GM23338 (cell line): ENCODE data around the gene CNNM4.

Experiments
- CREB1 ChIP-seq: fragments of 250-450 bp; sonication (Bioruptor Pico); IDR thresholded peaks from 2 replicates; pipeline ENCODE4 v1.5.0; 2020; ENCODE audit warnings: low read depth, mild to moderate bottlenecking, moderate library complexity
- ETS1 ChIP-seq: IDR thresholded peaks from 2 replicates; pipeline ENCODE4 v1.6.1; 2016; ENCODE audit warnings: antibody characterized with exemption
- EZH2 ChIP-seq: fragments of 200-600 bp; sonication (generic); IDR thresholded peaks from one replicate; pipeline ENCODE4 v1.8.0; 2017; ENCODE audit warnings: antibody characterized with exemption, mild to moderate bottlenecking, low read depth; ENCODE audit not compliant: unreplicated experiment
- EZH2phosphoT487 ChIP-seq: fragments of 200-600 bp; sonication (generic); IDR thresholded peaks from one replicate; pipeline ENCODE4 v1.8.1; 2018; ENCODE audit warnings: antibody characterized with exemption; ENCODE audit not compliant: unreplicated experiment
- JUNB ChIP-seq: IDR thresholded peaks from one replicate; pipeline ENCODE4 v1.6.1; 2016; ENCODE audit warnings: antibody characterized with exemption; ENCODE audit not compliant: unreplicated experiment
- NANOG ChIP-seq: IDR thresholded peaks from 2 replicates; pipeline ENCODE4 v1.6.1; 2016; ENCODE audit warnings: antibody characterized with exemption, borderline replicate concordance
- POLR2AphosphoS5 ChIP-seq: IDR thresholded peaks from 2 replicates; pipeline ENCODE4 v1.6.1; 2016; ENCODE audit warnings: antibody characterized with exemption, low read depth
- REST ChIP-seq: IDR thresholded peaks from one replicate; pipeline ENCODE4 v1.6.1; 2018; ENCODE audit warnings: antibody characterized with exemption; ENCODE audit not compliant: unreplicated experiment
- ZNF331 ChIP-seq: fragments of 250-450 bp; sonication (Bioruptor Pico); IDR thresholded peaks from 2 replicates; pipeline ENCODE4 v1.5.0; 2020; ENCODE audit warnings: low read depth, mild to moderate bottlenecking, moderate library complexity
- ZNF462 ChIP-seq: fragments of 250-450 bp; sonication (Bioruptor Pico); IDR thresholded peaks from 2 replicates; pipeline ENCODE4 v1.5.0; 2020; ENCODE audit warnings: mild to moderate bottlenecking, moderate library complexity
- TF ChIP-seq, protein P1 (sequence below), 2 experiments: fragments of 200-600 bp in 1 of 2; sonication (generic) in 1 of 2; conservative IDR thresholded peaks; 2 replicates each; pipeline versions ENCODE4 v1.5.1 to v1.6.1; 2016 to 2017; ENCODE audit warnings: antibody characterized with exemption in 2 of 2, low read depth in 2 of 2, mild to moderate bottlenecking in 2 of 2, moderate library complexity in 1 of 2

GRCh38 chr2:96859099-96859649, 98.5 kb downstream of the CNNM4 start:
- TF ChIP-seq, protein P1, sequence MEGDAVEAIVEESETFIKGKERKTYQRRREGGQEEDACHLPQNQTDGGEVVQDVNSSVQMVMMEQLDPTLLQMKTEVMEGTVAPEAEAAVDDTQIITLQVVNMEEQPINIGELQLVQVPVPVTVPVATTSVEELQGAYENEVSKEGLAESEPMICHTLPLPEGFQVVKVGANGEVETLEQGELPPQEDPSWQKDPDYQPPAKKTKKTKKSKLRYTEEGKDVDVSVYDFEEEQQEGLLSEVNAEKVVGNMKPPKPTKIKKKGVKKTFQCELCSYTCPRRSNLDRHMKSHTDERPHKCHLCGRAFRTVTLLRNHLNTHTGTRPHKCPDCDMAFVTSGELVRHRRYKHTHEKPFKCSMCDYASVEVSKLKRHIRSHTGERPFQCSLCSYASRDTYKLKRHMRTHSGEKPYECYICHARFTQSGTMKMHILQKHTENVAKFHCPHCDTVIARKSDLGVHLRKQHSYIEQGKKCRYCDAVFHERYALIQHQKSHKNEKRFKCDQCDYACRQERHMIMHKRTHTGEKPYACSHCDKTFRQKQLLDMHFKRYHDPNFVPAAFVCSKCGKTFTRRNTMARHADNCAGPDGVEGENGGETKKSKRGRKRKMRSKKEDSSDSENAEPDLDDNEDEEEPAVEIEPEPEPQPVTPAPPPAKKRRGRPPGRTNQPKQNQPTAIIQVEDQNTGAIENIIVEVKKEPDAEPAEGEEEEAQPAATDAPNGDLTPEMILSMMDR (conservative IDR thresholded peaks at IDR 0.05; ENCODE audit: low read depth in 2 of 2): no peak
- TF ChIP-seq REST (no peak), JUNB (no peak), POLR2AphosphoS5 (no peak), EZH2phosphoT487 (no peak), EZH2 (no peak), ZNF462 (no peak), ETS1 (no peak), ZNF331 (CRISPR knock-in tag) (no peak), CREB1 (no peak), NANOG (no peak)
